Colonic mucosa (tissue), 4 donors: ENCODE results near the gene PAIP2. TPM values are rescaled to one million over a fixed set of nuclear protein-coding genes. Genes with fewer than 3 reads are reported as not detected.

Experiments used
- DNase-seq: peaks from one replicate; pipeline ENCODE4 v3.0.0-alpha.2; 2020
- H3K27ac ChIP-seq: fragments of 200-600 bp; one replicate; pipeline ENCODE4 v1.8.0; 2021
- H3K27me3 ChIP-seq: fragments of 200-600 bp; one replicate; pipeline ENCODE4 v1.8.0; 2021
- H3K36me3 ChIP-seq: fragments of 200-600 bp; one replicate; pipeline ENCODE4 v1.8.0; 2021
- H3K4me1 ChIP-seq: fragments of 200-600 bp; one replicate; pipeline ENCODE4 v1.8.0; 2021; ENCODE audit warnings: mild to moderate bottlenecking
- H3K4me3 ChIP-seq: fragments of 200-600 bp; one replicate; pipeline ENCODE4 v1.8.0; 2021
- H3K9ac ChIP-seq, 2 donors: one replicate each; pipeline ENCODE4 v1.7.0; 2013; ENCODE audit warnings: control low read depth in 2 of 2, low read depth in 2 of 2, low read length in 2 of 2
- H3K9me3 ChIP-seq: fragments of 200-600 bp; one replicate; pipeline ENCODE4 v1.8.0; 2021
- intact Hi-C: fragments of 100-400 bp; cut with DNase I; formaldehyde crosslinking; loops from one replicate; pipeline ENCODE4 v1.14.1; 2022
- total RNA-seq, 2 donors: library from RNA; stranded (reverse); fragmentation: NEBNext Ultra II Directional in 1 of 2; extraction: Animal tissue kit (Norgen Biotek cat#: 25700) in 1 of 2; gene quantifications; one replicate each; pipeline ENCODE4 v1.2.1, GENCODE V29; 2021
- TF ChIP-seq, protein P1 (sequence below): fragments of 200-600 bp; IDR thresholded peaks from one replicate; pipeline ENCODE4 v1.8.0; 2022; ENCODE audit warnings: antibody characterized with exemption, mild to moderate bottlenecking
- donor health status: healthy.
- donor health status: DM: no; HTN: no; CAD: no.
- donor health status: DM: no; HTN: no; CAD: no.

The PAIP2 gene
- total RNA-seq, 2 donors from 2014 or later = 39.4 to 49.7 TPM

DNA sequence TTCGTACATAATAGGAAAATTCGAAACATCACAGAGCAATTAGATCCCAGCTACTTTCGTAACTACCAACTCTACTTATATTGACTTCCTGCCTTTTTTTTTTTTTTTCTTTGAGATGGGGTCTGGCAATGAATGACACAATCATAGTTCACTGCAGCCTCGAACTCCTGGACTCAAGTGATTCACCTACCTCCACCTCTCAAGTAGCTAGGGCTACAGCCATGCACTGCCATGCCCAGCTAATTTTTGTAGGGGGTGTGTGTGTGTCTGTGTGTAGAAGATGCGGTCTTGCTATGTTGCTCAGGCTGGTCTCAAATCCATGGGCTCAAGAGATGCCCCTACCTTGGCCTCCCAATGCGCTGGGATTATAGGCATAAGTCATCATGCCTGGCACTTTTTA is 5.8 kb upstream of the PAIP2 start:
- TF ChIP-seq, protein P1, sequence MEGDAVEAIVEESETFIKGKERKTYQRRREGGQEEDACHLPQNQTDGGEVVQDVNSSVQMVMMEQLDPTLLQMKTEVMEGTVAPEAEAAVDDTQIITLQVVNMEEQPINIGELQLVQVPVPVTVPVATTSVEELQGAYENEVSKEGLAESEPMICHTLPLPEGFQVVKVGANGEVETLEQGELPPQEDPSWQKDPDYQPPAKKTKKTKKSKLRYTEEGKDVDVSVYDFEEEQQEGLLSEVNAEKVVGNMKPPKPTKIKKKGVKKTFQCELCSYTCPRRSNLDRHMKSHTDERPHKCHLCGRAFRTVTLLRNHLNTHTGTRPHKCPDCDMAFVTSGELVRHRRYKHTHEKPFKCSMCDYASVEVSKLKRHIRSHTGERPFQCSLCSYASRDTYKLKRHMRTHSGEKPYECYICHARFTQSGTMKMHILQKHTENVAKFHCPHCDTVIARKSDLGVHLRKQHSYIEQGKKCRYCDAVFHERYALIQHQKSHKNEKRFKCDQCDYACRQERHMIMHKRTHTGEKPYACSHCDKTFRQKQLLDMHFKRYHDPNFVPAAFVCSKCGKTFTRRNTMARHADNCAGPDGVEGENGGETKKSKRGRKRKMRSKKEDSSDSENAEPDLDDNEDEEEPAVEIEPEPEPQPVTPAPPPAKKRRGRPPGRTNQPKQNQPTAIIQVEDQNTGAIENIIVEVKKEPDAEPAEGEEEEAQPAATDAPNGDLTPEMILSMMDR = no peak
- H3K4me1 ChIP-seq = no peaks in the 10 kb centered on the region
- no peak for DNase-seq
- H3K36me3 ChIP-seq = peaks cover 7% of the 10 kb centered on the region
- intact Hi-C loops = no loop called here
- no peak overlapping the region for H3K4me3 ChIP-seq
- H3K27ac ChIP-seq = no peak overlapping the region
- no peaks in the 10 kb centered on the region for H3K27me3 ChIP-seq
- no peak overlapping the region for H3K9ac ChIP-seq
- H3K9me3 ChIP-seq = no peaks in the 10 kb centered on the region

DNA sequence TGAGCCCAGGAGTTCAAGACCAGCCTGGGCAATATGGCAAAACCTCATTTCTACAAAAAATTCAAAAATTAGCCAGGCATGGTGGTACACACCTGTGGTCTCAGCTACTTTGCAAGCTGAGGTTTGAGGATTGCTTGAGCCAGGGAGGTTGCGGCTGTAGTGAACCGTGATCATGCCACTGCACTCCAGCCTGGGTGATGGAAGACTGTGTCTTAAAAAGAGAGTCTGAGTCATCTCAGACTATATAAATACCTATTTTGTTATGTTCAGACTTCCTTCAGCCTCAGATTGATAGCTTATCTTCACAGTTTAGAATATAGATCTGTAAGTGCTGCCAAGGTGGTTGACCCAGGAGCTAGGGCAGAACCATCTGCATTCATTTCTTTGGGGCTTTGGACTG is 1.6 kb upstream of the PAIP2 start:
- Histone ChIP-seq H3K36me3 (no peaks in the 10 kb centered on the region), H3K4me3 (no peak overlapping the region), H3K4me1 (peaks cover 10% of the 10 kb centered on the region), H3K27ac (no peak overlapping the region), H3K27me3 (no peaks in the 10 kb centered on the region), H3K9ac (no peak overlapping the region), H3K9me3 (no peaks in the 10 kb centered on the region)
- intact Hi-C loops = loop anchor here (5.0 kb wide), 2 partner anchors 43 to 52 kb away; no protein-coding TSS in a partner anchor
- no peak for DNase-seq
- TF ChIP-seq, protein P1 = no peak

DNA sequence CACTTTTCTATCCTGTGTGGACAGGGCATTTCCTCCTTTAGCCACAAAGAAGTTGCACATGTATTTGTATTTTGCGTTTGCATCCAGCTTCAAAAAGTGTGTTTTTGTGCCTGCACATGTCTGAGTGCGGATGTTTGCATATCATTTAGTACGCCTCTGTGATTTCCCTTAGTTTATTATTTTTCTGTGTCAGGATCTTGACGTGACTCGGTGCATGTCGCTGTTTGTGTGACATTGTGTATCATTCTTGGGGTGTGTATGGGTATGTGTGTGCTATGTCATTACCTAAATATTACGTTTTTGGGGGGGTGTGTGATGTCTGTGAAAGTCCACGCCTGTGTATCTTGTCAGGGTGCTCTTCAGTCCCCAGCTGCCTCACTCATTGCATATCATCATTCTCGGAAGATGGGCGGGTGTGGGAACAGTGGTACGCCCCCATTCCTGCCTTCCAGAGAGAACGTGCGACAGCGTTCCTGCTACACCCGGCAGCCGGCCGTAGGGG is 416 bp upstream of the PAIP2 start:
- no peaks in the 10 kb centered on the region for H3K36me3 ChIP-seq
- no peak for DNase-seq

DNA sequence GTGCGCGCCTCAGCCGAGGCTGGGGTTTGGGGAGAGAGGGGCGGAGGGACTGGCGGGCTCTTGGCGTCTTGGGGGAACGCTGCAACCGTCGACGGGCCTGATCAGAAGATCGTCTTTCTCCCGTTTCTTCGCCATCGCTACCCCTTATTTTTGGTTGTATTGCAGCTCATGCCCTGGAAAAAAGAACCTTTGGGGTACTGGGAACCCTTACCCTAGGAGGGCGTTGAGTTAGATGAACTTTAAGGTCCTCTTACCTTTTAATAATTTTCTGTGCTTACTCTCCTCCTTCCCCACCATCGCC is 719 bp downstream of the PAIP2 start:
- Histone ChIP-seq H3K27ac (peak overlapping the region; percentile 84), H3K9me3 (no peaks in the 10 kb centered on the region), H3K27me3 (no peaks in the 10 kb centered on the region), H3K36me3 (no peaks in the 10 kb centered on the region), H3K9ac (peak overlapping the region; percentile 94 to 100), H3K4me1 (peaks cover 10% of the 10 kb centered on the region), H3K4me3 (peak overlapping the region; percentile 57)
- intact Hi-C loops = loop anchor here (5.0 kb wide), 2 partner anchors 45 to 50 kb away; no protein-coding TSS in a partner anchor
- no peak for DNase-seq
- TF ChIP-seq, protein P1 = no peak

More for the DNA sequence above, 416 bp upstream of the PAIP2 start:
- intact Hi-C loops = loop anchor here (5.0 kb wide), 2 partner anchors 44 to 51 kb away; no protein-coding TSS in a partner anchor
- peaks cover 10% of the 10 kb centered on the region for H3K4me1 ChIP-seq
- H3K9ac ChIP-seq = peak overlapping the region in 1 of 2 donors; percentile 100
- H3K27ac ChIP-seq = peak overlapping the region; percentile 84
- no peaks in the 10 kb centered on the region for H3K9me3 ChIP-seq
- TF ChIP-seq, protein P1 = no peak
- H3K4me3 ChIP-seq = peak overlapping the region; percentile 57
- no peaks in the 10 kb centered on the region for H3K27me3 ChIP-seq

DNA sequence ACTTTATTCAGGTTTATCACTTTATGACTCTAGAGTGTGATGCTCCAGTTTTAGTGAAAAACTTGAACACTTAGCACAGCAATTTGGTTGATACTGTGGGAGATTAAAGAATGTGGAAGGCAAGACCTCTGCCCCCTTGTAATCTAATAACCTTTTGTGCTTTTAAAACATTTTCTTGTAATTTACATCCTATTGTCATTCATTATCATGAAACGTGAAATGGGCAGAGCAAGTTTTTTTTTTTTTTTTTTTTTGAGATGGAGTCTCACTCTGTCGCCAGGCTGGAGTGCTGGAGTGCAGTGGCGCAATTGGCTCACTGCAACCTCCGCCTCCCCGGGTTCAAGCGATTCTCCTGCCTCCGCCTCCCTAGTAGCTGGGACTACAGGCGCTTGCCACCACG is 1.8 kb downstream of the PAIP2 start:
- no peak overlapping the region for H3K27ac ChIP-seq
- no peaks in the 10 kb centered on the region for H3K27me3 ChIP-seq
- H3K36me3 ChIP-seq = no peaks in the 10 kb centered on the region
- H3K9ac ChIP-seq = peak overlapping the region in 1 of 2 donors; percentile 100
- intact Hi-C loops = loop anchor here (5.0 kb wide), 2 partner anchors 46 to 49 kb away; no protein-coding TSS in a partner anchor
- TF ChIP-seq, protein P1 = no peak
- no peaks in the 10 kb centered on the region for H3K9me3 ChIP-seq
- no peak for DNase-seq
- peak overlapping the region; percentile 57 for H3K4me3 ChIP-seq
- H3K4me1 ChIP-seq = peaks cover 10% of the 10 kb centered on the region
